H1 (cell line): ENCODE data around the gene ST8SIA2. TPM values are rescaled to one million over a fixed set of nuclear protein-coding genes. Genes with fewer than 3 reads are reported as not detected.

ENCODE experiments used
- CTCF ChIA-PET: fragments of 300-600 bp; sonication (Branson Sonifier 250); formaldehyde crosslinking; loops from one replicate; lab custom pipeline; 2021; ENCODE audit not compliant: partially characterized antibody; lab: Charles Lee
- POLR2A ChIA-PET: fragments of 300-600 bp; sonication (Branson Sonifier 250); formaldehyde crosslinking; loops from one replicate; lab custom pipeline; 2021; ENCODE audit warnings: inconsistent platforms; ENCODE audit not compliant: partially characterized antibody; lab: Charles Lee
- DNase-seq, 2 experiments: peaks; one replicate each; pipeline versions ENCODE4 v3.0.0 to v3.0.0-alpha.2; 2010 to 2022; ENCODE audit warnings: low spot score in 2 of 2, low read depth in 1 of 2, mixed read lengths in 1 of 2
- FAIRE-seq: peaks from 2 replicates; lab custom pipeline; 2011; peaks lifted over from hg19 to GRCh38; lab: Jason Lieb, UNC
- H2AFZ ChIP-seq: 2 replicates; pipeline ENCODE4 v1.8.1; 2012; ENCODE audit warnings: low read length, inconsistent platforms
- H2AK5ac ChIP-seq: 2 replicates; pipeline ENCODE4 v1.6.1; 2013; ENCODE audit warnings: low read depth, low read length
- H2BK120ac ChIP-seq: replicated peaks from 2 replicates; pipeline ENCODE3; 2013; ENCODE audit warnings: low read depth, low read length, inconsistent platforms
- H2BK12ac ChIP-seq: 2 replicates; pipeline ENCODE4 v1.6.1; 2013; ENCODE audit warnings: low read depth, low read length
- H2BK15ac ChIP-seq: 2 replicates; pipeline ENCODE4 v1.6.1; 2013; ENCODE audit warnings: low read length
- H2BK20ac ChIP-seq: 2 replicates; pipeline ENCODE4 v1.6.1; 2013; ENCODE audit warnings: low read length
- H2BK5ac ChIP-seq: 2 replicates; pipeline ENCODE4 v1.6.1; 2013; ENCODE audit warnings: low read depth, low read length
- H3K14ac ChIP-seq: 2 replicates; pipeline ENCODE4 v1.6.1; 2013; ENCODE audit warnings: inconsistent platforms; ENCODE audit not compliant: insufficient read length
- H3K18ac ChIP-seq: 2 replicates; pipeline ENCODE4 v1.6.1; 2013; ENCODE audit warnings: low read length; ENCODE audit errors: extremely low read depth
- H3K23ac ChIP-seq: 2 replicates; pipeline ENCODE4 v1.6.1; 2013; ENCODE audit warnings: inconsistent platforms; ENCODE audit not compliant: insufficient read length
- H3K23me2 ChIP-seq: 2 replicates; pipeline ENCODE4 v1.6.1; 2013; ENCODE audit warnings: low read depth, low read length
- H3K27ac ChIP-seq: 2 replicates; pipeline ENCODE4 v1.6.1; 2011; ENCODE audit warnings: low read depth, low read length, inconsistent platforms
- H3K27me3 ChIP-seq, 4 experiments: replicated peaks in 1 of 4; 1 replicate in 1 of 4; 2 replicates in 3 of 4; pipeline versions ENCODE4 v1.6.1 to v1.8.1; 2011 to 2013; ENCODE audit warnings: low read length in 3 of 4, mild to moderate bottlenecking in 3 of 4, inconsistent platforms in 2 of 4, mixed read lengths in 2 of 4, moderate library complexity in 1 of 4; ENCODE audit not compliant: control insufficient read depth in 3 of 4, insufficient read depth in 3 of 4; ENCODE audit errors: extremely low read depth in 1 of 4
- H3K36me3 ChIP-seq, 4 experiments: 2 replicates each; pipeline versions ENCODE4 v1.6.1 to v1.8.1; 2011 to 2013; ENCODE audit warnings: mild to moderate bottlenecking in 4 of 4, low read length in 3 of 4, moderate library complexity in 2 of 4, control low read depth in 1 of 4, inconsistent platforms in 1 of 4; ENCODE audit not compliant: insufficient read depth in 4 of 4, control insufficient read depth in 2 of 4
- H3K4ac ChIP-seq: replicated peaks from 2 replicates; pipeline ENCODE3; 2013; ENCODE audit warnings: low read length, low read depth, mixed read lengths, inconsistent platforms; ENCODE audit not compliant: insufficient read length
- H3K4me1 ChIP-seq, 4 experiments: replicated peaks in 1 of 4; 1 replicate in 1 of 4; 2 replicates in 3 of 4; pipeline versions ENCODE4 v1.6.1 to v1.8.1; 2011 to 2013; ENCODE audit warnings: low read length in 3 of 4, inconsistent platforms in 2 of 4, mixed read lengths in 1 of 4; ENCODE audit not compliant: insufficient read depth in 4 of 4, control insufficient read depth in 3 of 4
- H3K4me2 ChIP-seq, 2 experiments: 2 replicates each; pipeline versions ENCODE4 v1.6.1 to v1.8.1; 2011 to 2013; ENCODE audit warnings: low read depth in 2 of 2, low read length in 2 of 2, control low read depth in 1 of 2, inconsistent platforms in 1 of 2, mild to moderate bottlenecking in 1 of 2; ENCODE audit not compliant: insufficient read depth in 1 of 2
- H3K4me3 ChIP-seq, 4 experiments: fragments of 200-600, 300-600 bp in 1 of 4; sonication (generic), shearing (Covaris generic), sonication (Bioruptor Twin) in 1 of 4; 2 replicates each; pipeline versions ENCODE4 v1.5.1 to v1.8.1; 2011 to 2016; ENCODE audit warnings: low read length in 4 of 4, low read depth in 3 of 4, control low read depth in 2 of 4, inconsistent platforms in 2 of 4, mild to moderate bottlenecking in 2 of 4, mixed read lengths in 1 of 4, moderate library complexity in 1 of 4; ENCODE audit not compliant: insufficient read depth in 2 of 4; ENCODE audit errors: extremely low read depth in 1 of 4
- H3K56ac ChIP-seq: replicated peaks from 2 replicates; pipeline ENCODE3; 2013; ENCODE audit warnings: low read depth, mild to moderate bottlenecking, mixed read lengths, low read length, inconsistent platforms; ENCODE audit not compliant: insufficient read length
- H3K79me1 ChIP-seq: 2 replicates; pipeline ENCODE4 v1.6.1; 2013; ENCODE audit warnings: low read depth, low read length, control low read depth
- H3K79me2 ChIP-seq, 2 experiments: 2 replicates each; pipeline versions ENCODE4 v1.6.1 to v1.8.1; 2012 to 2013; ENCODE audit warnings: low read length in 2 of 2, mild to moderate bottlenecking in 2 of 2, inconsistent platforms in 1 of 2; ENCODE audit not compliant: insufficient read depth in 2 of 2, control insufficient read depth in 1 of 2
- H3K9ac ChIP-seq, 4 experiments: replicated peaks in 1 of 4; 1 replicate in 1 of 4; 2 replicates in 3 of 4; pipeline versions ENCODE4 v1.6.1 to v1.8.1; 2011 to 2013; ENCODE audit warnings: low read depth in 3 of 4, low read length in 3 of 4, control low read depth in 2 of 4, mild to moderate bottlenecking in 2 of 4, moderate library complexity in 2 of 4, inconsistent platforms in 1 of 4; ENCODE audit errors: extremely low read depth in 1 of 4
- H3K9me3 ChIP-seq, 2 experiments: 2 replicates each; pipeline versions ENCODE4 v1.6.1 to v1.8.1; 2012 to 2013; ENCODE audit warnings: mild to moderate bottlenecking in 2 of 2, moderate library complexity in 2 of 2, control low read depth in 1 of 2, inconsistent platforms in 1 of 2, low read depth in 1 of 2, low read length in 1 of 2, mixed read lengths in 1 of 2; ENCODE audit not compliant: insufficient read depth in 2 of 2
- H4K20me1 ChIP-seq, 2 experiments: replicated peaks in 1 of 2; 2 replicates each; pipeline versions ENCODE3 to v1.8.1; 2011 to 2013; ENCODE audit warnings: inconsistent platforms in 2 of 2, low read length in 2 of 2, mild to moderate bottlenecking in 1 of 2; ENCODE audit not compliant: insufficient read depth in 2 of 2, control insufficient read depth in 1 of 2
- H4K5ac ChIP-seq: 2 replicates; pipeline ENCODE4 v1.6.1; 2013; ENCODE audit warnings: low read length, low read depth, mixed read lengths, inconsistent platforms; ENCODE audit not compliant: insufficient read length
- H4K8ac ChIP-seq: 2 replicates; pipeline ENCODE4 v1.8.0; 2013; ENCODE audit warnings: mild to moderate bottlenecking, moderate library complexity, low read length, inconsistent platforms; ENCODE audit not compliant: insufficient read depth; ENCODE audit errors: extremely low read depth
- H4K91ac ChIP-seq: replicated peaks from 2 replicates; pipeline ENCODE3; 2013; ENCODE audit warnings: low read length, mixed read lengths, inconsistent platforms; ENCODE audit not compliant: insufficient read length
- KDM4A ChIP-seq: IDR thresholded peaks from one replicate; pipeline ENCODE4 v1.7.1; 2012; ENCODE audit warnings: low read depth, mild to moderate bottlenecking, moderate library complexity, low read length, inconsistent platforms; ENCODE audit not compliant: severe bottlenecking
- MAFK ChIP-seq: IDR thresholded peaks from 2 replicates; pipeline ENCODE4 v1.6.1; 2012; ENCODE audit warnings: low read depth, mild to moderate bottlenecking, improper control_type of control experiment, low read length
- POU5F1 ChIP-seq: IDR thresholded peaks from 2 replicates; pipeline ENCODE4 v1.6.1; 2011; ENCODE audit warnings: low read depth, mild to moderate bottlenecking, low read length, moderate library complexity
- RBBP5 ChIP-seq: IDR thresholded peaks from 2 replicates; pipeline ENCODE4 v1.7.1; 2012; ENCODE audit warnings: low read depth, mild to moderate bottlenecking, inconsistent platforms, low read length, moderate library complexity, borderline replicate concordance
- SP1 ChIP-seq: IDR thresholded peaks from 2 replicates; pipeline ENCODE4 v1.6.1; 2011; ENCODE audit warnings: low read depth, low read length
- SP2 ChIP-seq: IDR thresholded peaks from 2 replicates; pipeline ENCODE4 v1.6.1; 2012; ENCODE audit warnings: mild to moderate bottlenecking, low read length, inconsistent platforms
- TBP ChIP-seq: IDR thresholded peaks from 2 replicates; pipeline ENCODE4 v1.6.1; 2011; ENCODE audit warnings: low read depth, low read length, improper control_type of control experiment
- WGBS, 2 experiments: shearing (Covaris generic) in 1 of 2; methylation state at CpG; one replicate each; pipeline versions ENCODE4 v1.1.6 to v1.1.7; 2013 to 2015; ENCODE audit warnings: low lambda C conversion rate in 2 of 2, mixed read lengths in 2 of 2, inconsistent platforms in 1 of 2, low coverage in 1 of 2, missing lambda C conversion rate in 1 of 2; ENCODE audit not compliant: insufficient replicate concordance in 2 of 2, insufficient coverage in 1 of 2, insufficient read length in 1 of 2; ENCODE audit errors: extremely low coverage in 1 of 2, missing lambda C conversion rate in 1 of 2; 5-methylcytosine and 5-hydroxymethylcytosine counted together
- polyA plus RNA-seq, 7 experiments: library from polyadenylated mRNA; depleted of rRNA in 3 of 7; stranded (reverse) in 5 of 7; unstranded in 2 of 7; fragments of >200 nt in 5 of 7; fragments of 200-250 nt in 2 of 7; gene quantifications; 1 replicate in 5 of 7; 2 replicates in 1 of 7; 4 replicates in 1 of 7; pipeline versions ENCODE4 v1.2.1 to v1.2.3, GENCODE V29; 2011 to 2013; ENCODE audit warnings: missing spikeins in 2 of 7, mixed read lengths in 2 of 7
- total RNA-seq: library from RNA; stranded (reverse); fragmentation: NEBNext Ultra II Directional; extraction: Animal tissue kit (Norgen Biotek cat#: 25700); gene quantifications from 2 replicates; pipeline ENCODE4 v1.2.1, GENCODE V29; 2021

Gene ST8SIA2
- total and polyA plus RNA-seq, 2 of the 8 experiments (the other 6 are each of a cell fraction or from before 2014, with no cell fraction given): 3.0 to 4.5 TPM

GRCh38 chr15:92457471-92458041, 63.9 kb downstream of the ST8SIA2 start:
- Histone ChIP-seq H4K91ac (no peak overlapping the region), H4K20me1 (no peaks in the 10 kb centered on the region), H3K9ac (no peak overlapping the region), H3K36me3 (no peaks in the 10 kb centered on the region), H2BK15ac (no peak overlapping the region), H2AK5ac (no peak overlapping the region), H3K79me2 (no peaks in the 10 kb centered on the region), H4K5ac (no peak overlapping the region), H3K27ac (no peak overlapping the region), H2BK5ac (no peak overlapping the region), H3K9me3 (no peaks in the 10 kb centered on the region), H3K18ac (no peak overlapping the region), H2BK120ac (no peak overlapping the region), H3K56ac (no peak overlapping the region), H3K4me1 (no peaks in the 10 kb centered on the region), H3K4me2 (no peak overlapping the region), H3K4ac (no peak overlapping the region), H3K23ac (no peak overlapping the region), H3K23me2 (no peaks in the 10 kb centered on the region), H4K8ac (no peak overlapping the region), H2BK12ac (no peak overlapping the region), H2AFZ (no peak overlapping the region), H2BK20ac (no peak overlapping the region), H3K27me3 (no peaks in the 10 kb centered on the region), H3K14ac (no peak overlapping the region), H3K79me1 (no peaks in the 10 kb centered on the region), H3K4me3 (no peak overlapping the region)
- TF ChIP-seq SP1: no peak
- no peak for TF ChIP-seq SP2
- no peak for TF ChIP-seq MAFK
- no peak for TF ChIP-seq RBBP5
- no peak for TF ChIP-seq KDM4A
- TF ChIP-seq POU5F1: no peak
- TF ChIP-seq TBP: no peak
- FAIRE-seq (no peak), DNase-seq (no peak)
- POLR2A ChIA-PET: no interaction called here
- CTCF ChIA-PET: interaction anchor here (1.6 kb wide), 1 partner anchor 11 kb away, joined by 5 read pairs; no protein-coding TSS in a partner anchor
- 93% methylated on average over 13 of the region's 13 CpGs; no CpG with 5 or more reads in 1 of the 2 experiments for WGBS, 2 experiments
